AG04449 (cell line): ENCODE data around the gene NALCN.

Experiments used
- CTCF ChIA-PET: fragments of 350-600 bp; formaldehyde crosslinking; extraction: SDS; loops from one replicate; lab custom pipeline; 2021; ENCODE audit warnings: antibody characterized with exemption; lab: Yijun Ruan, JAX
- POLR2A ChIA-PET: fragments of 400-600, 350-600 bp; formaldehyde crosslinking; extraction: SDS; loops from one replicate; lab custom pipeline; 2020; ENCODE audit warnings: antibody characterized with exemption, inconsistent platforms; lab: Yijun Ruan, JAX
- DNase-seq: peaks from one replicate; pipeline ENCODE4 v3.0.0-alpha.2; 2010; ENCODE audit warnings: low read depth, low spot score
- H3K4me3 ChIP-seq: 2 replicates; pipeline ENCODE4 v1.5.1; 2011; ENCODE audit warnings: low read depth, mild to moderate bottlenecking, control low read depth, low read length
- CTCF ChIP-seq: IDR thresholded peaks from one replicate; pipeline ENCODE4 v1.5.1; 2011; ENCODE audit warnings: mild to moderate bottlenecking, moderate library complexity, low read length, control low read depth, inconsistent platforms; ENCODE audit not compliant: insufficient read depth; ENCODE audit errors: missing control alignments

The NALCN gene

GRCh38 chr13:101291206-101291605 lies 125.1 kb downstream of the NALCN start:
- H3K4me3 ChIP-seq = no peak overlapping the region
- ChIA-PET POLR2A (interaction anchor here (1.3 kb wide), 1 partner anchor 16 kb away, joined by 4 read pairs; no protein-coding TSS in a partner anchor), CTCF (no interaction called here)
- TF ChIP-seq CTCF = no peak
- no peak for DNase-seq

- H3K4me3 ChIP-seq = no peak overlapping the region
- ChIA-PET POLR2A (no interaction called here), CTCF (no interaction called here)
- no peak for TF ChIP-seq CTCF
- no peak for DNase-seq
Observed at GRCh38 chr13:101289764-101290163, 126.5 kb downstream of the NALCN start.

DNA sequence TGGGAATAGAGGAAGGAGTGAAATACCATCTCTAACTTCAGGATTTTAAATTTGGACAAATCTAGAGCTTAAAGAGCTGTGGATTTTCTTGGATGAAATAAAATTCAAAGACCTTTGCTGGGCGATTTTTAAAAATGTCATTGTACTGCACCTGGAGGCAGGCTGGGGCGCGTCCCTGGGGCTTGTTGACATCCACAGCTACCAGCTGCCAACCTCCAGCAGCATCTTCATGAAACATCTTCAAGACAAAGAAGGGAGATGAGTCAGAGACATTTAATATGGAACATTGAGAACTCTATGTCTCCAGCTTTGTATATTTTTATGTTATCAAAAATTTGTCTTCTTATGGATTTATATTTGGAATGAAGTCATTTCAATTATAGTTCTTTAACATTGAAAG lies 132.5 kb downstream of the NALCN start:
- CTCF ChIA-PET = interaction anchor here (1.2 kb wide), 1 partner anchor 139 kb away, joined by 3 read pairs; no protein-coding TSS in a partner anchor
- DNase-seq = no peak
- H3K4me3 ChIP-seq = no peak overlapping the region
- TF ChIP-seq CTCF = no peak
- POLR2A ChIA-PET = no interaction called here

DNA sequence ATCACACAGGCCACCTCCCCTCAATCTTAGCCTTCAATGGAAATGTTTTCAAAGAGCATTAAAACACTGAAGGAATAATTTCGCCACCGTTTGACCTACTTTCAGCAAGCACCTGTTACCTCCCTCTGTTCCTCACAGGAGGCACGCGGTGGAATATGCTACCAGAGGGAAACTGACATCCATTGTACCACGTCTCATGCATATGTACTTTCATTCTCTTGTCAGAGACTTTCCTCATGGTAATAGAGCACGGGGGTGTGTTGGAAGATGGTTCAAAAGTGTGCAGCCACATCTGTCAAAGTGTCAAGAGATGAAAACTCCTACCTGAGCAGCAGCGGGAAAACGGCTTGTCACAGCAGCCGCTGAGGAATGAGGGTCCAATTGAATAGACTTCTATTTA lies 143.4 kb downstream of the NALCN start:
- CTCF ChIA-PET = no interaction called here

DNA sequence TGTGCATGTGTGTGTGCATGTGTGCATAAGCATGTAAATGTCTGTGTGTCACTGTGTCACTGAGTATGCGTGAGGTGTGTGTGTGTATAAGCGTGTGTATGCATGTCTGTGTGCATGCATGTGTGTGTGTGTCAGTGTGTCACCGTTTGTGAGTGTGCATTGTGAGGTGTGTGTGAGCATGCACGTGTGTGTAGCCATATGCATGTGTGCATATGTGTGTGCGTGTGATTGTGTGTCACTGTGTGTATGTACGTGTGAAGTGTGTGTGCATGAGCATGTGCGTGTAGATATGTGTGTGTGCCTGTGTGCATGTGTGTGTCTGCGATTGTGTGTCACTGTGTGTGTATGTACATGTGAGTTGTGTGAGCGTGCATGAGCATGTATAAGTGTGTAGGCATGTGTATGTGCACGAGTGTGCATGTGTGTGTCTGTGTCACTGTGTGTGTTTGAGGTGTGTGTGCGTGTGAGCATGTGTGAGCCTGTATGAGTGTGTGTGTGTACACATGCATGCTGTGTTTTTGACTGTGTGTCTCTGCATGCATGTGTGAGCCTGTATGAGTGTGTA lies 144.5 kb downstream of the NALCN start:
- no peak overlapping the region for H3K4me3 ChIP-seq
- no peak for TF ChIP-seq CTCF
- no peak for DNase-seq
- ChIA-PET POLR2A (no interaction called here), CTCF (no interaction called here)

More for the DNA sequence above, 143.4 kb downstream of the NALCN start:
- H3K4me3 ChIP-seq = no peak overlapping the region
- no peak for DNase-seq
- POLR2A ChIA-PET = no interaction called here
- no peak for TF ChIP-seq CTCF

DNA sequence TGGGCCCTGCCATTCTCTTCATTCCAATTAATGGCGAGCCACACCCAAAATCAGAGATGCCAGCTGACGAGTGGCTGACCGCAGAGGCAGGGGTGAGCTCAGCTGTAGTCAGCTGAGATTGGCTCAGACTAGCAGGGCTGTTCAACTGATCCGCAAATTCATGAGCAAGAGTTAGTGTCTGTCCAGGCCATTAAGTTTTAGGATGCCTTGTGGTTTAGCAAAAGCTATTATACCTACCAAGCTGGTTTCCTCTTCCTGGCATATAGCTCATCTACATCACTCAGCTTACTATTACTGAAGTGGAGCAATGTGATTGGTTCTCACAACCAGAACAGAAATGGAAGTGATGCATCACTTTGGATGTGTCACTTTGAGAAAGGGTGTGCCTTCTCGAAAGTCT lies 148.7 kb downstream of the NALCN start:
- H3K4me3 ChIP-seq = no peak overlapping the region
- DNase-seq = no peak
- ChIA-PET POLR2A (interaction anchor here (0.9 kb wide), 1 partner anchor 39 kb away, joined by 4 read pairs; no protein-coding TSS in a partner anchor), CTCF (interaction anchor here (0.6 to 1.9 kb wide), 4 partner anchors 9 to 220 kb away, joined by 3 to 5 read pairs (median 4); no protein-coding TSS in a partner anchor)
- no peak for TF ChIP-seq CTCF
